Tibial nerve (tissue), 4 donors: ENCODE data around the gene RSBN1. TPM values are rescaled to one million over a fixed set of nuclear protein-coding genes. Genes with fewer than 3 reads are reported as not detected.

Experiments
- DNase-seq, 2 donors: peaks; one replicate each; pipeline ENCODE4 v3.0.0-alpha.2; 2019; ENCODE audit warnings: low spot score in 2 of 2
- H3K27ac ChIP-seq, 4 donors: fragments of 200-600 bp; sonication (generic) in 3 of 4; one replicate each; pipeline ENCODE4 v1.5.1; 2017 to 2019; ENCODE audit warnings: mild to moderate bottlenecking in 1 of 4
- H3K27me3 ChIP-seq, 2 donors: fragments of 200-600 bp; sonication (generic) in 1 of 2; one replicate each; pipeline versions ENCODE4 v1.5.1 to v1.6.0; 2017 to 2019
- H3K36me3 ChIP-seq, 3 donors: fragments of 200-600 bp; sonication (generic); one replicate each; pipeline ENCODE4 v1.5.1; 2018 to 2019
- H3K4me1 ChIP-seq, 4 donors: fragments of 200-600 bp; sonication (generic) in 3 of 4; one replicate each; pipeline ENCODE4 v1.5.1; 2017 to 2019
- H3K4me3 ChIP-seq, 4 donors: fragments of 200-600 bp; sonication (generic) in 3 of 4; one replicate each; pipeline ENCODE4 v1.5.1; 2017 to 2019; ENCODE audit warnings: mild to moderate bottlenecking in 1 of 4, moderate library complexity in 1 of 4
- H3K9me3 ChIP-seq, 4 donors: fragments of 200-600 bp; sonication (generic) in 3 of 4; one replicate each; pipeline ENCODE4 v1.5.1; 2017 to 2019
- EP300 ChIP-seq, 2 donors: sonication (generic); formaldehyde crosslinking; IDR thresholded peaks; one replicate each; pipeline ENCODE4 v1.6.1; 2017; ENCODE audit warnings: antibody characterized with exemption in 2 of 2, mild to moderate bottlenecking in 1 of 2
- POLR2A ChIP-seq, 2 donors: fragments of 450-650 bp; IDR thresholded peaks; one replicate each; pipeline ENCODE4 v1.6.1; 2017; ENCODE audit warnings: antibody characterized with exemption in 2 of 2, mild to moderate bottlenecking in 2 of 2, moderate library complexity in 2 of 2
- WGBS, 2 donors: methylation state at CpG; one replicate each; pipeline ENCODE4 v1.1.5; 2018; 5-methylcytosine and 5-hydroxymethylcytosine counted together
- total RNA-seq, 4 donors: library from RNA; depleted of rRNA; stranded (reverse); fragments of >200 nt; gene quantifications; one replicate each; pipeline ENCODE4 v1.1.0, GENCODE V29; 2016
- TF ChIP-seq, protein P1 (sequence below), 5 experiments: fragments of 200-600 bp in 3 of 5; fragments of 450-650 bp in 2 of 5; sonication (generic) in 3 of 5; IDR thresholded peaks; one replicate each; pipeline ENCODE4 v1.5.1; 2016 to 2019; ENCODE audit warnings: antibody characterized with exemption in 5 of 5, mild to moderate bottlenecking in 3 of 5, moderate library complexity in 2 of 5

RSBN1 gene
- total RNA-seq, 4 donors from 2014 or later = 18.9 to 33.9 (median 28.7) TPM

DNA sequence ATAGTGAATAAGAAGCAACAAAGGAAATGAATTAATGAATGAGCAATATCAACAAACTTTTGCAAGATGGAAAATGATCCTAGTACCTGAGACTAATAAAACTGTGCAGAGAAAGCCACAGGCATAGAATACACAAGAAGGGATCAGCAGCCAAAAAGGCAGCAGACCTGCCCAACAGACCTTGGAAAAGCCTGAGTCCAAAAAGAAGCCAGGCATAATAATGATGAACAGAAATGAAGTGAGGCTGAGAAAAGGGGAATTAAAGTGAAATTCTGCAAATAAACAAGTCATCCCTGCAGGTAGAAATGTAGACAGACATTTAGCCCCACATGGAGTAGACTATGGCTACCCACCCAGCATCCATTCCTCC, 42.7 kb downstream of the RSBN1 start:
- Histone ChIP-seq H3K27me3 (no peaks in the 10 kb centered on the region), H3K9me3 (no peaks in the 10 kb centered on the region), H3K27ac (no peak overlapping the region), H3K4me1 (peaks cover 0 to 26% (median 2%) of the 10 kb centered on the region in 4 donors), H3K36me3 (peaks cover 0 to 45% (median 10%) of the 10 kb centered on the region in 3 donors), H3K4me3 (no peak overlapping the region)
- TF ChIP-seq POLR2A (IDR thresholded peaks at IDR 0.05) (no peak), EP300 (IDR thresholded peaks at IDR 0.05) (no peak)
- TF ChIP-seq, protein P1, sequence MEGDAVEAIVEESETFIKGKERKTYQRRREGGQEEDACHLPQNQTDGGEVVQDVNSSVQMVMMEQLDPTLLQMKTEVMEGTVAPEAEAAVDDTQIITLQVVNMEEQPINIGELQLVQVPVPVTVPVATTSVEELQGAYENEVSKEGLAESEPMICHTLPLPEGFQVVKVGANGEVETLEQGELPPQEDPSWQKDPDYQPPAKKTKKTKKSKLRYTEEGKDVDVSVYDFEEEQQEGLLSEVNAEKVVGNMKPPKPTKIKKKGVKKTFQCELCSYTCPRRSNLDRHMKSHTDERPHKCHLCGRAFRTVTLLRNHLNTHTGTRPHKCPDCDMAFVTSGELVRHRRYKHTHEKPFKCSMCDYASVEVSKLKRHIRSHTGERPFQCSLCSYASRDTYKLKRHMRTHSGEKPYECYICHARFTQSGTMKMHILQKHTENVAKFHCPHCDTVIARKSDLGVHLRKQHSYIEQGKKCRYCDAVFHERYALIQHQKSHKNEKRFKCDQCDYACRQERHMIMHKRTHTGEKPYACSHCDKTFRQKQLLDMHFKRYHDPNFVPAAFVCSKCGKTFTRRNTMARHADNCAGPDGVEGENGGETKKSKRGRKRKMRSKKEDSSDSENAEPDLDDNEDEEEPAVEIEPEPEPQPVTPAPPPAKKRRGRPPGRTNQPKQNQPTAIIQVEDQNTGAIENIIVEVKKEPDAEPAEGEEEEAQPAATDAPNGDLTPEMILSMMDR (IDR thresholded peaks at IDR 0.05) = no peak
- no peak for DNase-seq

DNA sequence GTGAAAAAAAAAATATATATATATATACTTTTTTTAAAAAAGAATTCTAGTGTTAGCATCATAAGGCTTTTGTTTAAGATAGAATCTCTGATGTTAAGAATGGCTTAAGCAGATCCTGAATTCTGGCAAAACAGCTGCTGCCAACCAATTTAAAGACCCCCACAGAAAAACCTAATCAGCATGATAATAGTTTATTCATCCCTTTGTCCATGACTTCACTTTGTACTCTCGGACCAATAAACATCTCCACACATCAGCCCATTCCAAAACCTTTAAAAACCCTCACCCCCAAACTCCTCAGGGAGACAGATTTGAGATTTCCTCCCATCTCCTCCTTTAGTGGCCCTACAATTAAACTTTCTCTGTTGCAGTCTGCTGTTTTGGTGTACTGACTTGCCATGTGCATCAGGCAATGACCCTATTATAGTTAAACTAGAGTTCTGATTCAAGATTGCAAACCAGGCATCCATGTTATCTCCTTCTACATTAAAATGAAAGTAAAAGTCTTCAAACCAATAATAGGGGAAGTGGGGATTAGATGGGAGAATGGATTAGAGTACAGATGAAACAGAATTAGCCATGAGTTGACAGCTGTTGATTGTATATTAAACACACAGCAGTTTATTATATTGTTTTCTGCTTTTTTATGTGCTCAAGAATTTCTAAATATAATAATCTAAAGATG, 43.2 kb downstream of the RSBN1 start:
- Histone ChIP-seq H3K4me1 (peaks cover 0 to 26% (median 2%) of the 10 kb centered on the region in 4 donors), H3K9me3 (no peaks in the 10 kb centered on the region), H3K27ac (no peak overlapping the region), H3K36me3 (peaks cover 0 to 40% (median 10%) of the 10 kb centered on the region in 3 donors), H3K27me3 (no peaks in the 10 kb centered on the region), H3K4me3 (no peak overlapping the region)
- WGBS, 2 donors = 11 to 59% methylated on average over 1 of the region's 1 CpG
- TF ChIP-seq EP300 (IDR thresholded peaks at IDR 0.05) = no peak
- TF ChIP-seq POLR2A (IDR thresholded peaks at IDR 0.05) = no peak
- TF ChIP-seq, protein P1 (IDR thresholded peaks at IDR 0.05) = no peak
- DNase-seq = no peak

DNA sequence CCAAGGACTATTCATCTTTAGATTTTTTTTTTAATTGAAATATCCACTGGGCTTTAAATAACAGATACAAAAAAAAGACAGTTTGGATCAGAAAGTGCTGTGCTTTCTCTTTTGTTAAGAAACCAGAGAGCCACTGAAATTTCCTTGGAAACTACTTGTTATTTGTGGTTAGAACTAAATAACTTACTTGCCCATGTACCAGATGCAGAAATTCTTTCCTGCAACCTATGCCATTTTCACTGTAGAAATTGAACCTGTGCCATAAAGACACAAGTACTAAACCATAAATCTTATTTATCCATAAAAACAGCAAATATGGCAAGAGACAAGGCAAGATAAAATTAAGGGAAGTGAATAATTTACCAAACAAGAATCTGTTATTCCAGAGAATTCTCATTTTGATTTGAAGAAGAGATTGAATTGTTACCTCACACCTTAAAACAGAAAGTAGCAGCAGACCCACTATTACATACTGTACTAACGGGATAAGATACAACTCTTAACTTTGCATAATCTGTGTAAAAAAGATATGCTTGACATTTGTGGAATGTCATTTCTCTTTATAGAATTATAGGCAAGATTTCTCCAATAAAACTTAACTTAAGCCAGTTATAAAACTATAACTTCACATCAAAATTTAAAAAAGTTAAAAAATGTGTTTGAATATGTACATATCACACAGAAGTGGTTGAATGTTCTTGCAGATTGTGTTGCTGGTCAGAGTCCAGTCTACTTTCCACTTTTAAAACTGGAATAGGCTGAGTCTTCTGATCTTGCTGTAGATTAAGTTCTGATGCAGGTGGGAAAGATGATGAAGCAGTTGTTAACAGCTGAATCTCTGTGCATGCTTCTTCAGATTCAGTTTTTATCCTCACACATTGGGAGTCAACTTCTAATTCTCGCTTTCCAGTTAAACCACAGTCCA, 46.7 kb downstream of the RSBN1 start:
- TF ChIP-seq, protein P1 (IDR thresholded peaks at IDR 0.05) = no peak
- Histone ChIP-seq H3K36me3 (peaks cover 0 to 37% (median 10%) of the 10 kb centered on the region in 3 donors), H3K27ac (no peak overlapping the region), H3K4me1 (peaks cover 0 to 26% (median 2%) of the 10 kb centered on the region in 4 donors), H3K9me3 (no peaks in the 10 kb centered on the region), H3K4me3 (no peak overlapping the region), H3K27me3 (no peaks in the 10 kb centered on the region)
- no peak for DNase-seq
- 83 to 94% methylated on average over 2 of the region's 2 CpGs for WGBS, 2 donors

DNA sequence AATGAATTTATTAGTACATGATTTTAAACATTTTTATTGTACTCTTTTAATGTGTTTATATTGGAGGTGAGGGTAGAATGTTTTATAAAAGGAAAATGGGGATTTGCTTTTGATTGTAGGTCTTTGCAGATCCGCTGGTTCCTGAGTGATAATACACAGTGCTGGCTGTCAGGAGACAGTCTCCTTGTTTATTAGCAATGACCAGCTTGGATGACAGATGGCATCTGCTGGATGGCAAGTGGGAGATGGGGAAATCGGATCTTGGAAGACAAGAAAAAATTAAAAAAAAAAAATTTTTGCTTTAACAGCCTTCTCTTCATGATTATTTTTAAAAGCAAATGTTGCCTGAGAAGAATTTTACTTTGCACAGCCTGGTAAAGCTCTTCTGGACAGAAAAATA, 48.6 kb downstream of the RSBN1 start:
- 87 to 88% methylated on average over 2 of the region's 2 CpGs for WGBS, 2 donors
- DNase-seq = no peak
- H3K36me3 ChIP-seq = peaks cover 0 to 37% (median 10%) of the 10 kb centered on the region in 3 donors
- H3K4me1 ChIP-seq = peaks cover 0 to 13% (median 0%) of the 10 kb centered on the region in 4 donors
- H3K27ac ChIP-seq = no peak overlapping the region
- H3K4me3 ChIP-seq = no peak overlapping the region
- no peaks in the 10 kb centered on the region for H3K27me3 ChIP-seq
- no peaks in the 10 kb centered on the region for H3K9me3 ChIP-seq
- TF ChIP-seq POLR2A (IDR thresholded peaks at IDR 0.05) (no peak), EP300 (IDR thresholded peaks at IDR 0.05) (no peak)
- TF ChIP-seq, protein P1 (IDR thresholded peaks at IDR 0.05) = no peak

DNA sequence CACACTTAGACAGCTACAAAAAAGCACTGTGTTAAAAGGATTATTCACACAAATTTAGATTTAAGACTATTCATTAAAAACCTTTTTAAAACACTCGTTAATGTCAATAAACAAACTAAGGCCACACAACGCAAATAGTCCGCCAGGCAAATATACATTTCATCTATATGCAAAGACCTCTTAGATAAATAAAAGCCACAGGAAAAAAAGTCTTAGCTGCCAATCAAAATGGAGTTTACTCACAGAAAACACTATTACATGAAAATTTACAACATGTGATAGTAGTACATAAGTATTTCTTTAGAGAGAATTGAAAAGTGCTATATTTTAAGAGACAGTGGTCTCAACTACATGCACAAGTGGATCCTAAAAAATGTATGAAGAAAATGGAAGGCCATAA, 50.3 kb downstream of the RSBN1 start:
- Histone ChIP-seq H3K4me1 (peaks cover 0 to 23% (median 5%) of the 10 kb centered on the region in 4 donors), H3K36me3 (peaks cover 0 to 23% (median 5%) of the 10 kb centered on the region in 3 donors), H3K9me3 (no peaks in the 10 kb centered on the region), H3K27ac (no peak overlapping the region), H3K4me3 (no peak overlapping the region), H3K27me3 (no peaks in the 10 kb centered on the region)
- WGBS, 2 donors = 83 to 86% methylated on average over 3 of the region's 3 CpGs
- TF ChIP-seq, protein P1 (IDR thresholded peaks at IDR 0.05) = no peak
- TF ChIP-seq POLR2A (IDR thresholded peaks at IDR 0.05) (no peak), EP300 (IDR thresholded peaks at IDR 0.05) (no peak)
- DNase-seq = no peak
